K562 (cell line): ENCODE data around the gene TP73. TPM values are rescaled to one million over a fixed set of nuclear protein-coding genes. Genes with fewer than 3 reads are reported as not detected.

Experiments
- ATAC-seq: fragments of 200-7000 bp; cut with Tn5 transposase; 3 replicates; pipeline ENCODE4 v1.9.1; 2020; ENCODE audit warnings: moderate library complexity
- BruUV-seq: library from RNA; stranded (reverse); fragments of 400-500 nt; replicated peaks from 2 replicates; lab custom pipeline; 2021; lab: Mats Ljungman, UMichigan
- CTCF ChIA-PET: fragments of 300-600 bp; formaldehyde crosslinking; extraction: SDS; loops from one replicate; lab custom pipeline; 2021; ENCODE audit warnings: low intra/inter-chr PET ratio; lab: Yijun Ruan, JAX
- POLR2A ChIA-PET: fragments of 300-600, 350-650 bp; sonication (Branson Sonifier 250); formaldehyde crosslinking; extraction: SDS; loops from one replicate; lab custom pipeline; 2021; ENCODE audit warnings: antibody characterized with exemption, inconsistent platforms; lab: Yijun Ruan, JAX
- DNase-seq, 4 experiments: peaks; one replicate each; pipeline versions ENCODE4 v3.0.0 to v3.0.0-alpha.2; 2011 to 2018; ENCODE audit warnings: low spot score in 3 of 4, mixed read lengths in 3 of 4; ENCODE audit errors: extremely low read depth in 1 of 4
- FAIRE-seq: peaks from 2 replicates; lab custom pipeline; 2011; peaks lifted over from hg19 to GRCh38; lab: Jason Lieb, UNC
- H2AFZ ChIP-seq: 2 replicates; pipeline ENCODE4 v1.6.0; 2011; ENCODE audit warnings: low read depth, low read length, control low read depth, inconsistent platforms
- H3K27ac ChIP-seq: fragments of 200-600 bp; 3 replicates; pipeline ENCODE4 v1.8.0; 2011; ENCODE audit warnings: low read depth, mild to moderate bottlenecking, control low read depth, inconsistent platforms, low read length, moderate library complexity, mixed read lengths; ENCODE audit errors: extremely low read depth
- H3K27me3 ChIP-seq, 2 experiments: fragments of 300-600 bp in 1 of 2; 2 replicates in 1 of 2; 3 replicates in 1 of 2; pipeline versions ENCODE4 v1.6.0 to v1.8.0; 2011; ENCODE audit warnings: inconsistent platforms in 2 of 2, low read length in 2 of 2, mild to moderate bottlenecking in 1 of 2, mixed read lengths in 1 of 2, moderate library complexity in 1 of 2; ENCODE audit not compliant: control insufficient read depth in 2 of 2, insufficient read depth in 2 of 2
- H3K36me3 ChIP-seq: fragments of 300-600 bp; 3 replicates; pipeline ENCODE4 v1.8.0; 2011; ENCODE audit warnings: mild to moderate bottlenecking, low read length, inconsistent platforms; ENCODE audit not compliant: control insufficient read depth, insufficient read depth
- H3K4me1 ChIP-seq, 2 experiments: fragments of 200-600 bp in 1 of 2; replicated peaks in 1 of 2; 2 replicates in 1 of 2; 3 replicates in 1 of 2; pipeline versions ENCODE4 v1.5.1 to v1.8.0; 2011; ENCODE audit warnings: inconsistent platforms in 2 of 2, low read length in 2 of 2, mild to moderate bottlenecking in 1 of 2, mixed read lengths in 1 of 2, moderate library complexity in 1 of 2; ENCODE audit not compliant: control insufficient read depth in 2 of 2, insufficient read depth in 2 of 2
- H3K4me2 ChIP-seq: 2 replicates; pipeline ENCODE4 v1.6.1; 2011; ENCODE audit warnings: low read length, control low read depth, inconsistent platforms, mixed read lengths; ENCODE audit not compliant: insufficient read depth
- H3K4me3 ChIP-seq: fragments of 200-600 bp; sonication (generic), shearing (Covaris generic); 2 replicates; pipeline ENCODE4 v1.5.1; 2016; ENCODE audit warnings: control low read depth, inconsistent platforms
- H3K79me2 ChIP-seq: fragments of 200-600 bp; 3 replicates; pipeline ENCODE4 v1.8.0; 2011; ENCODE audit warnings: low read length, inconsistent platforms; ENCODE audit not compliant: control insufficient read depth, insufficient read depth
- H3K9ac ChIP-seq, 2 experiments: 2 replicates each; pipeline versions ENCODE4 v1.6.0 to v1.6.1; 2011; ENCODE audit warnings: low read depth in 2 of 2, low read length in 2 of 2, control low read depth in 1 of 2, inconsistent platforms in 1 of 2, mild to moderate bottlenecking in 1 of 2, mixed read lengths in 1 of 2; ENCODE audit not compliant: insufficient read depth in 1 of 2
- H3K9me1 ChIP-seq: one replicate; pipeline ENCODE4 v1.6.0; 2011; ENCODE audit warnings: inconsistent platforms, mild to moderate bottlenecking, low read length, moderate library complexity; ENCODE audit not compliant: control insufficient read depth, insufficient read depth
- H3K9me3 ChIP-seq: replicated peaks from 2 replicates; pipeline ENCODE4 v1.5.1; 2011; ENCODE audit warnings: low read depth, low read length, inconsistent platforms; ENCODE audit not compliant: control insufficient read depth, insufficient read depth
- H4K20me1 ChIP-seq: replicated peaks from 2 replicates; pipeline ENCODE4 v1.6.1; 2011; ENCODE audit warnings: low read length, inconsistent platforms, mixed read lengths; ENCODE audit not compliant: control insufficient read depth, insufficient read depth
- KHSRP ChIP-seq: fragments of 450-650 bp; IDR thresholded peaks from 2 replicates; pipeline ENCODE4 v1.6.1; 2017
- PTBP1 ChIP-seq: fragments of 200-400 bp; formaldehyde crosslinking; IDR thresholded peaks from 2 replicates; pipeline ENCODE4 v1.6.1; 2017; ENCODE audit warnings: low read depth, low read length
- RBM14 ChIP-seq: fragments of 200-400 bp; formaldehyde crosslinking; IDR thresholded peaks from 2 replicates; pipeline ENCODE4 v1.6.1; 2018; ENCODE audit warnings: low read depth, mild to moderate bottlenecking, low read length, moderate library complexity, borderline replicate concordance; ENCODE audit not compliant: insufficient read depth
- RBM34 ChIP-seq: fragments of 200-400 bp; formaldehyde crosslinking; IDR thresholded peaks from 2 replicates; pipeline ENCODE4 v1.6.1; 2018; ENCODE audit warnings: low read length, borderline replicate concordance; ENCODE audit not compliant: insufficient read depth
- XRCC5 ChIP-seq: fragments of 200-400 bp; formaldehyde crosslinking; IDR thresholded peaks from 2 replicates; pipeline ENCODE4 v1.6.1; 2017; ENCODE audit warnings: low read depth, mild to moderate bottlenecking, low read length
- ZNF444 ChIP-seq: fragments of 250-450 bp; sonication (Bioruptor Pico); IDR thresholded peaks from 2 replicates; pipeline ENCODE4 v1.4.0; 2020; ENCODE audit warnings: mild to moderate bottlenecking, moderate library complexity
- WGBS: fragments of 100-300 bp; shearing (Covaris generic); methylation state at CpG from one replicate; pipeline ENCODE4 v1.1.6; 2016; ENCODE audit warnings: low coverage, mixed read lengths; ENCODE audit not compliant: insufficient coverage; ENCODE audit errors: missing lambda C conversion rate; 5-methylcytosine and 5-hydroxymethylcytosine counted together
- in situ Hi-C: fragments of 300-500 bp; cut with MboI; formaldehyde crosslinking; loops from 4 replicates; pipeline ENCODE4 v1.15.0; 2018; ENCODE audit warnings: inconsistent platforms, mixed read lengths
- intact Hi-C: fragments of 100-400 bp; cut with micrococcal nuclease; formaldehyde crosslinking; loops from 2 replicates; pipeline ENCODE4 v1.14.2; 2022
- polyA plus RNA-seq, 8 experiments: library from polyadenylated mRNA; depleted of rRNA in 4 of 8; stranded (reverse) in 5 of 8; unstranded in 3 of 8; fragments of >200 nt; fragmentation: Nextera tagmentation in 2 of 8; fragmentation: Illumina TruSeq in 1 of 8; extraction: Ambion mirVana in 2 of 8; extraction: Trizol in 1 of 8; gene quantifications; 2 replicates each; pipeline versions ENCODE4 v1.2.1 to v1.2.3, GENCODE V29; 2011 to 2014; ENCODE audit warnings: inconsistent platforms in 1 of 8, missing spikeins in 1 of 8
- total RNA-seq, 7 experiments: library from RNA; depleted of rRNA in 6 of 7; stranded (reverse); fragments of >200 nt in 6 of 7; fragmentation: Illumina TruSeq in 2 of 7; extraction: Trizol in 2 of 7; gene quantifications; 2 replicates each; pipeline versions ENCODE4 v1.2.1 to v1.2.3, GENCODE V29; 2011 to 2021; ENCODE audit warnings: low replicate concordance in 1 of 7
- TF ChIP-seq, protein P1 (sequence below), 2 experiments: fragments of 150-350 bp in 1 of 2; IDR thresholded peaks; 2 replicates each; pipeline ENCODE4 v1.6.1; 2012 to 2016; ENCODE audit warnings: low read depth in 2 of 2, low read length in 2 of 2, mild to moderate bottlenecking in 1 of 2, moderate library complexity in 1 of 2
- TF ChIP-seq, protein P2 (sequence below), 2 experiments: fragments of 450-650 bp; IDR thresholded peaks; 2 replicates each; pipeline ENCODE4 v1.6.1; 2016
- TF ChIP-seq, protein P3 (sequence below): IDR thresholded peaks from 2 replicates; pipeline ENCODE4 v1.6.1; 2011; ENCODE audit not compliant: insufficient read length; ENCODE audit errors: extremely low read depth

TP73 gene
- total and polyA plus RNA-seq, 9 of the 15 experiments (the other 6 are each of a cell fraction or from before 2014, with no cell fraction given), result 0.07 to 1.6 (median 0.40) TPM; not detected in 2

DNA sequence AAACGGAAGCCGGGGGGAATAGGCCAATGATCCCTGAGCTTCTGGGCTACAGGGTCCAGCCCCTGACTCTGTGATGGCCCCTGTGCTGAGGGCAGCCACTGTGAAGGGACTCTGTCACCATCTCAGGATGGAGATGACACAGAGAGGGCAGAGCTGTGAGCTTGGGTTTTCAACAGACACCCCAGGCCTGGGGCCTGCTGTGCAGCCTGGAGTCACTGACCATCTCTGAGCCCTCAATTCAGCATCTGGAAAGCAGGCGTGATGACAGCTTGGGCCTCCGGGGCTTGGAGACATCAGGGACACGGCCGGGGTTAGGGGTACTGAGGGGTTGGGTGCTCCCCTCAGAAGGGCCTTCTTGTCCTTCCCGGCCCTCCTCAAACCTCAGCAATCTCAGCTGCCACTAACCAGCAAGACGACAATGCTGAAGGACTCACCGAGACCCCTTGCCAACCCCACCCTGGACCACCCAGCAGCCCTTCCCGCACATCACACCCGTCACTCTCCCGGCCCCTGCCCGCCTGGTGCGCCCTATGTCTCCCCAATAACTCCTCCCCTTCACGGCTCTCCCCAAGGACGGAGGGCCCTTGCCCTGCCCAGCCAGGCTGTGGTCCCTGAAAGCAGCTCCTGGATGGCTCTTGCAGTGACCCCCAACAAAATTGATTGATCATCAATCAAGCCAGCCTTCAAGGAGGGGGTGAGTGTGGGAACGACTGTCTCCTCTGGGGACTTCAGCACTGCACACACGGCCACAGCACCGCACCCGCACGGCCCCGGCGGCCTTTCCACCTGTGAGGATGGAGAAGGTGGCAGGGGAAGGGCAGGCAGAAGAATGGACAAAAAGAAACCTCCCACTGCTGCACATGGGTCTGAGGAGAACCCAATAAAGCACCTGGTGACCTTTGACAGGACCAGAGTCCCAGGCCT is 45.3 kb upstream of the TP73 start (continued):
- TF ChIP-seq, protein P1, sequence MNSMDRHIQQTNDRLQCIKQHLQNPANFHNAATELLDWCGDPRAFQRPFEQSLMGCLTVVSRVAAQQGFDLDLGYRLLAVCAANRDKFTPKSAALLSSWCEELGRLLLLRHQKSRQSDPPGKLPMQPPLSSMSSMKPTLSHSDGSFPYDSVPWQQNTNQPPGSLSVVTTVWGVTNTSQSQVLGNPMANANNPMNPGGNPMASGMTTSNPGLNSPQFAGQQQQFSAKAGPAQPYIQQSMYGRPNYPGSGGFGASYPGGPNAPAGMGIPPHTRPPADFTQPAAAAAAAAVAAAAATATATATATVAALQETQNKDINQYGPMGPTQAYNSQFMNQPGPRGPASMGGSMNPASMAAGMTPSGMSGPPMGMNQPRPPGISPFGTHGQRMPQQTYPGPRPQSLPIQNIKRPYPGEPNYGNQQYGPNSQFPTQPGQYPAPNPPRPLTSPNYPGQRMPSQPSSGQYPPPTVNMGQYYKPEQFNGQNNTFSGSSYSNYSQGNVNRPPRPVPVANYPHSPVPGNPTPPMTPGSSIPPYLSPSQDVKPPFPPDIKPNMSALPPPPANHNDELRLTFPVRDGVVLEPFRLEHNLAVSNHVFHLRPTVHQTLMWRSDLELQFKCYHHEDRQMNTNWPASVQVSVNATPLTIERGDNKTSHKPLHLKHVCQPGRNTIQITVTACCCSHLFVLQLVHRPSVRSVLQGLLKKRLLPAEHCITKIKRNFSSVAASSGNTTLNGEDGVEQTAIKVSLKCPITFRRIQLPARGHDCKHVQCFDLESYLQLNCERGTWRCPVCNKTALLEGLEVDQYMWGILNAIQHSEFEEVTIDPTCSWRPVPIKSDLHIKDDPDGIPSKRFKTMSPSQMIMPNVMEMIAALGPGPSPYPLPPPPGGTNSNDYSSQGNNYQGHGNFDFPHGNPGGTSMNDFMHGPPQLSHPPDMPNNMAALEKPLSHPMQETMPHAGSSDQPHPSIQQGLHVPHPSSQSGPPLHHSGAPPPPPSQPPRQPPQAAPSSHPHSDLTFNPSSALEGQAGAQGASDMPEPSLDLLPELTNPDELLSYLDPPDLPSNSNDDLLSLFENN (IDR thresholded peaks at IDR 0.05; ENCODE audit: low read depth in 2 of 2, low read length in 2 of 2), result no peak

DNA sequence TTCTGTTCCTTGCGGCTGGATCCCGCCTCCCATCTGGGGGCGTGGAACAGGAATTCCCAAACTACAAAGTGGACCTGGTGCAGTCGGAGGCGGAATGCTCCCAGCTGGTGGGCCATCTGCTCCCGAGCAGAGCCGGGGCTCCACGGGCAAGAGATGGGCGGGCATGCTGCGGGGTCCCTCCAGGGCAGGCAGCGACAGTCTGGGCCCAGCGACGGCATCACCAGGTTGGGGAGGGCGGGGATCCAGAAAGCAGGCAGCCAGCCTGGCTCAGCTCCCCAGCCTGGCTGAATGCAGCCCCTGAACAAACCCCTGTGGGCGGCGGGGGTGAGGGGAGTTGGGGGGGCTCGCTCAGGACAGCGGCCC is 44.6 kb upstream of the TP73 start:
- no peak overlapping the region for H3K9ac ChIP-seq
- no peak for FAIRE-seq
- no peak overlapping the region for H2AFZ ChIP-seq
- 29% methylated on average over 18 of the region's 18 CpGs for WGBS
- no peaks in the 10 kb centered on the region for H3K36me3 ChIP-seq
- TF ChIP-seq RBM14 (no peak), KHSRP (no peak), RBM34 (no peak), XRCC5 (no peak), ZNF444 (CRISPR knock-in tag) (no peak), PTBP1 (no peak)
- TF ChIP-seq, protein P2, sequence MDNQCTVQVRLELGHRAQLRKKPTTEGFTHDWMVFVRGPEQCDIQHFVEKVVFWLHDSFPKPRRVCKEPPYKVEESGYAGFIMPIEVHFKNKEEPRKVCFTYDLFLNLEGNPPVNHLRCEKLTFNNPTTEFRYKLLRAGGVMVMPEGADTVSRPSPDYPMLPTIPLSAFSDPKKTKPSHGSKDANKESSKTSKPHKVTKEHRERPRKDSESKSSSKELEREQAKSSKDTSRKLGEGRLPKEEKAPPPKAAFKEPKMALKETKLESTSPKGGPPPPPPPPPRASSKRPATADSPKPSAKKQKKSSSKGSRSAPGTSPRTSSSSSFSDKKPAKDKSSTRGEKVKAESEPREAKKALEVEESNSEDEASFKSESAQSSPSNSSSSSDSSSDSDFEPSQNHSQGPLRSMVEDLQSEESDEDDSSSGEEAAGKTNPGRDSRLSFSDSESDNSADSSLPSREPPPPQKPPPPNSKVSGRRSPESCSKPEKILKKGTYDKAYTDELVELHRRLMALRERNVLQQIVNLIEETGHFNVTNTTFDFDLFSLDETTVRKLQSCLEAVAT (IDR thresholded peaks at IDR 0.05), result no peak
- TF ChIP-seq, protein P3, sequence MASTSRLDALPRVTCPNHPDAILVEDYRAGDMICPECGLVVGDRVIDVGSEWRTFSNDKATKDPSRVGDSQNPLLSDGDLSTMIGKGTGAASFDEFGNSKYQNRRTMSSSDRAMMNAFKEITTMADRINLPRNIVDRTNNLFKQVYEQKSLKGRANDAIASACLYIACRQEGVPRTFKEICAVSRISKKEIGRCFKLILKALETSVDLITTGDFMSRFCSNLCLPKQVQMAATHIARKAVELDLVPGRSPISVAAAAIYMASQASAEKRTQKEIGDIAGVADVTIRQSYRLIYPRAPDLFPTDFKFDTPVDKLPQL, result no peak
- no TSS peak for BruUV-seq
- peaks cover 11 to 62% of the 10 kb centered on the region in 2 experiments; a peak in 4 of 5 replicates for H3K27me3 ChIP-seq
- H3K79me2 ChIP-seq, result no peaks in the 10 kb centered on the region
- peaks cover 6 to 28% of the 10 kb centered on the region in 2 experiments; a peak in 3 of 5 replicates for H3K4me1 ChIP-seq
- no peak overlapping the region for H3K4me3 ChIP-seq
- in situ Hi-C loops, result no loop called here
- no peak overlapping the region for H3K27ac ChIP-seq
- CTCF ChIA-PET, result no interaction called here
- H3K4me2 ChIP-seq, result no peak overlapping the region
- peaks cover 11% of the 10 kb centered on the region for H4K20me1 ChIP-seq
- no peaks in the 10 kb centered on the region for H3K9me3 ChIP-seq
- ATAC-seq, result no peak
- no peaks in the 10 kb centered on the region for H3K9me1 ChIP-seq
- POLR2A ChIA-PET, result interaction anchor here (0.8 to 1.2 kb wide), 2 partner anchors 9 to 11 kb away, joined by 3 to 4 read pairs; no protein-coding TSS in a partner anchor
- intact Hi-C loops, result no loop called here
- no peak for DNase-seq
